K562 (cell line): ENCODE data around the gene GSG1.

ENCODE experiments used
- ARID2 ChIP-seq: fragments of 450-650 bp; IDR thresholded peaks from 2 replicates; pipeline ENCODE4 v1.6.1; 2017; ENCODE audit warnings: antibody characterized with exemption, mild to moderate bottlenecking
- HDAC6 ChIP-seq: IDR thresholded peaks from 2 replicates; pipeline ENCODE4 v1.6.1; 2012; ENCODE audit warnings: low read depth, mild to moderate bottlenecking, control low read depth, inconsistent platforms, low read length, moderate library complexity
- SRSF9 ChIP-seq: fragments of 200-400 bp; formaldehyde crosslinking; IDR thresholded peaks from 2 replicates; pipeline ENCODE4 v1.6.1; 2017; ENCODE audit warnings: low read depth, low read length, borderline replicate concordance
- TBP ChIP-seq: optimal IDR thresholded peaks from 2 replicates; pipeline ENCODE3; 2011; ENCODE audit warnings: low read depth, low read length, improper control_type of control experiment
- ZBTB2 ChIP-seq: fragments of 450-650 bp; IDR thresholded peaks from 2 replicates; pipeline ENCODE4 v1.6.1; 2016; ENCODE audit warnings: antibody characterized with exemption
- ZNF12 ChIP-seq: sonication (generic); formaldehyde crosslinking; IDR thresholded peaks from 2 replicates; pipeline ENCODE4 v1.4.0; 2020; ENCODE audit warnings: mild to moderate bottlenecking, missing genetic modification reagents
- TF ChIP-seq, protein P1 (sequence below): sonication (generic); formaldehyde crosslinking; IDR thresholded peaks from 2 replicates; pipeline ENCODE4 v1.5.0; 2020; ENCODE audit warnings: missing genetic modification reagents
- TF ChIP-seq, protein P2 (sequence below), 2 experiments: fragments of 450-650 bp; formaldehyde crosslinking in 1 of 2; IDR thresholded peaks; 2 replicates each; pipeline versions ENCODE4 v1.4.0 to v1.6.1; 2014 to 2020; ENCODE audit warnings: mild to moderate bottlenecking in 2 of 2, borderline replicate concordance in 1 of 2, low read depth in 1 of 2
- TF ChIP-seq, protein P3 (sequence below): fragments of 450-650 bp; IDR thresholded peaks from 2 replicates; pipeline ENCODE4 v1.7.1; 2018; ENCODE audit warnings: mild to moderate bottlenecking, low read depth; ENCODE audit not compliant: partially characterized antibody

- no peak for TF ChIP-seq ZNF12 (CRISPR knock-in tag)
- TF ChIP-seq TBP = no peak
- no peak for TF ChIP-seq ZBTB2
- TF ChIP-seq, protein P1, sequence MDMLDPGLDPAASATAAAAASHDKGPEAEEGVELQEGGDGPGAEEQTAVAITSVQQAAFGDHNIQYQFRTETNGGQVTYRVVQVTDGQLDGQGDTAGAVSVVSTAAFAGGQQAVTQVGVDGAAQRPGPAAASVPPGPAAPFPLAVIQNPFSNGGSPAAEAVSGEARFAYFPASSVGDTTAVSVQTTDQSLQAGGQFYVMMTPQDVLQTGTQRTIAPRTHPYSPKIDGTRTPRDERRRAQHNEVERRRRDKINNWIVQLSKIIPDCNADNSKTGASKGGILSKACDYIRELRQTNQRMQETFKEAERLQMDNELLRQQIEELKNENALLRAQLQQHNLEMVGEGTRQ = no peak
- TF ChIP-seq, protein P2, sequence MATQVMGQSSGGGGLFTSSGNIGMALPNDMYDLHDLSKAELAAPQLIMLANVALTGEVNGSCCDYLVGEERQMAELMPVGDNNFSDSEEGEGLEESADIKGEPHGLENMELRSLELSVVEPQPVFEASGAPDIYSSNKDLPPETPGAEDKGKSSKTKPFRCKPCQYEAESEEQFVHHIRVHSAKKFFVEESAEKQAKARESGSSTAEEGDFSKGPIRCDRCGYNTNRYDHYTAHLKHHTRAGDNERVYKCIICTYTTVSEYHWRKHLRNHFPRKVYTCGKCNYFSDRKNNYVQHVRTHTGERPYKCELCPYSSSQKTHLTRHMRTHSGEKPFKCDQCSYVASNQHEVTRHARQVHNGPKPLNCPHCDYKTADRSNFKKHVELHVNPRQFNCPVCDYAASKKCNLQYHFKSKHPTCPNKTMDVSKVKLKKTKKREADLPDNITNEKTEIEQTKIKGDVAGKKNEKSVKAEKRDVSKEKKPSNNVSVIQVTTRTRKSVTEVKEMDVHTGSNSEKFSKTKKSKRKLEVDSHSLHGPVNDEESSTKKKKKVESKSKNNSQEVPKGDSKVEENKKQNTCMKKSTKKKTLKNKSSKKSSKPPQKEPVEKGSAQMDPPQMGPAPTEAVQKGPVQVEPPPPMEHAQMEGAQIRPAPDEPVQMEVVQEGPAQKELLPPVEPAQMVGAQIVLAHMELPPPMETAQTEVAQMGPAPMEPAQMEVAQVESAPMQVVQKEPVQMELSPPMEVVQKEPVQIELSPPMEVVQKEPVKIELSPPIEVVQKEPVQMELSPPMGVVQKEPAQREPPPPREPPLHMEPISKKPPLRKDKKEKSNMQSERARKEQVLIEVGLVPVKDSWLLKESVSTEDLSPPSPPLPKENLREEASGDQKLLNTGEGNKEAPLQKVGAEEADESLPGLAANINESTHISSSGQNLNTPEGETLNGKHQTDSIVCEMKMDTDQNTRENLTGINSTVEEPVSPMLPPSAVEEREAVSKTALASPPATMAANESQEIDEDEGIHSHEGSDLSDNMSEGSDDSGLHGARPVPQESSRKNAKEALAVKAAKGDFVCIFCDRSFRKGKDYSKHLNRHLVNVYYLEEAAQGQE (IDR thresholded peaks at IDR 0.05; ENCODE audit: borderline replicate concordance) = no peak
- TF ChIP-seq, protein P2 (CRISPR knock-in tag; IDR thresholded peaks at IDR 0.05; ENCODE audit: low read depth) = no peak
- TF ChIP-seq SRSF9 = no peak
- TF ChIP-seq, protein P3, sequence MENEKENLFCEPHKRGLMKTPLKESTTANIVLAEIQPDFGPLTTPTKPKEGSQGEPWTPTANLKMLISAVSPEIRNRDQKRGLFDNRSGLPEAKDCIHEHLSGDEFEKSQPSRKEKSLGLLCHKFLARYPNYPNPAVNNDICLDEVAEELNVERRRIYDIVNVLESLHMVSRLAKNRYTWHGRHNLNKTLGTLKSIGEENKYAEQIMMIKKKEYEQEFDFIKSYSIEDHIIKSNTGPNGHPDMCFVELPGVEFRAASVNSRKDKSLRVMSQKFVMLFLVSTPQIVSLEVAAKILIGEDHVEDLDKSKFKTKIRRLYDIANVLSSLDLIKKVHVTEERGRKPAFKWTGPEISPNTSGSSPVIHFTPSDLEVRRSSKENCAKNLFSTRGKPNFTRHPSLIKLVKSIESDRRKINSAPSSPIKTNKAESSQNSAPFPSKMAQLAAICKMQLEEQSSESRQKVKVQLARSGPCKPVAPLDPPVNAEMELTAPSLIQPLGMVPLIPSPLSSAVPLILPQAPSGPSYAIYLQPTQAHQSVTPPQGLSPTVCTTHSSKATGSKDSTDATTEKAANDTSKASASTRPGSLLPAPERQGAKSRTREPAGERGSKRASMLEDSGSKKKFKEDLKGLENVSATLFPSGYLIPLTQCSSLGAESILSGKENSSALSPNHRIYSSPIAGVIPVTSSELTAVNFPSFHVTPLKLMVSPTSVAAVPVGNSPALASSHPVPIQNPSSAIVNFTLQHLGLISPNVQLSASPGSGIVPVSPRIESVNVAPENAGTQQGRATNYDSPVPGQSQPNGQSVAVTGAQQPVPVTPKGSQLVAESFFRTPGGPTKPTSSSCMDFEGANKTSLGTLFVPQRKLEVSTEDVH = no peak
- TF ChIP-seq ARID2 = no peak
- no peak for TF ChIP-seq HDAC6
Observed at GRCh38 chr12:13133886-13134285, 30.4 kb upstream of the GSG1 start.
